Ascending aorta (tissue), 2 donors: ENCODE results near the gene MGLL. TPM values are rescaled to one million over a fixed set of nuclear protein-coding genes. Genes with fewer than 3 reads are reported as not detected.

Experiments
- DNase-seq, 2 donors: peaks; one replicate each; pipeline ENCODE4 v3.0.0-alpha.2; 2019; ENCODE audit warnings: low spot score in 2 of 2
- H3K27ac ChIP-seq, 2 donors: fragments of 200-600 bp; sonication (generic); one replicate each; pipeline ENCODE4 v1.5.1; 2016 to 2017; ENCODE audit warnings: mild to moderate bottlenecking in 1 of 2
- H3K27me3 ChIP-seq: fragments of 200-600 bp; sonication (generic); one replicate; pipeline ENCODE4 v1.5.1; 2017
- H3K36me3 ChIP-seq, 2 donors: fragments of 200-600 bp; sonication (generic); one replicate each; pipeline ENCODE4 v1.5.1; 2016
- H3K4me1 ChIP-seq, 2 donors: fragments of 200-600 bp; sonication (generic); one replicate each; pipeline ENCODE4 v1.5.1; 2016 to 2017; ENCODE audit warnings: mild to moderate bottlenecking in 1 of 2
- H3K4me3 ChIP-seq, 2 donors: fragments of 200-600 bp; sonication (generic); one replicate each; pipeline ENCODE4 v1.5.1; 2016 to 2017; ENCODE audit warnings: mild to moderate bottlenecking in 1 of 2
- H3K9me3 ChIP-seq, 2 donors: fragments of 200-600 bp; sonication (generic); one replicate each; pipeline ENCODE4 v1.5.1; 2016
- CTCF ChIP-seq, 3 experiments: fragments of 200-600 bp in 2 of 3; fragments of 450-650 bp in 1 of 3; sonication (generic) in 2 of 3; IDR thresholded peaks; one replicate each; pipeline ENCODE4 v1.5.1; 2016 to 2019; ENCODE audit warnings: antibody characterized with exemption in 3 of 3, mild to moderate bottlenecking in 1 of 3, moderate library complexity in 1 of 3
- intact Hi-C: fragments of 100-400 bp; cut with DNase I; formaldehyde crosslinking; loops from one replicate; pipeline ENCODE4 v1.15.1; 2023
- total RNA-seq: library from RNA; depleted of rRNA; stranded (reverse); fragments of >200 nt; gene quantifications from one replicate; pipeline ENCODE4 v1.1.0, GENCODE V29; 2016

The MGLL gene
- total RNA-seq, 1 donor from 2014 or later: 101 TPM

GRCh38 chr3:127674790-127675189, 147.5 kb downstream of the MGLL start:
- Histone ChIP-seq H3K27ac (no peak overlapping the region), H3K4me3 (no peak overlapping the region), H3K9me3 (no peaks in the 10 kb centered on the region), H3K4me1 (peaks cover 13 to 16% of the 10 kb centered on the region in 2 donors), H3K36me3 (peaks cover 32 to 42% of the 10 kb centered on the region in 2 donors), H3K27me3 (no peaks in the 10 kb centered on the region)
- intact Hi-C loops: loop anchor here (5.0 kb wide), 2 partner anchors 77 to 378 kb away; partner anchors contain the start of genes MCM2 and SEC61A1
- DNase-seq: no peak
- TF ChIP-seq CTCF (IDR thresholded peaks at IDR 0.05): no peak

GRCh38 chr3:127674101-127674721, 148.1 kb downstream of the MGLL start:
- no peak for DNase-seq
- H3K4me1 ChIP-seq: peaks cover 13 to 16% of the 10 kb centered on the region in 2 donors
- peak overlapping the region; percentile 78 to 96 for H3K27ac ChIP-seq
- peaks cover 28 to 38% of the 10 kb centered on the region in 2 donors for H3K36me3 ChIP-seq
- TF ChIP-seq CTCF (IDR thresholded peaks at IDR 0.05): no peak
- H3K9me3 ChIP-seq: no peaks in the 10 kb centered on the region
- no peaks in the 10 kb centered on the region for H3K27me3 ChIP-seq
- intact Hi-C loops: loop anchor here (5.0 kb wide), 2 partner anchors 77 to 378 kb away; partner anchors contain the start of genes MCM2 and SEC61A1
- H3K4me3 ChIP-seq: peak overlapping the region; percentile 89 to 90

GRCh38 chr3:127673191-127674100, 148.9 kb downstream of the MGLL start:
- no peaks in the 10 kb centered on the region for H3K27me3 ChIP-seq
- peaks cover 28 to 31% of the 10 kb centered on the region in 2 donors for H3K36me3 ChIP-seq
- DNase-seq: peak; percentile 12 to 80
- peaks cover 13 to 16% of the 10 kb centered on the region in 2 donors for H3K4me1 ChIP-seq
- H3K4me3 ChIP-seq: peak overlapping the region; percentile 89 to 90
- no peak for TF ChIP-seq CTCF (IDR thresholded peaks at IDR 0.05)
- peak overlapping the region; percentile 78 to 96 for H3K27ac ChIP-seq
- intact Hi-C loops: loop anchor here (2.0 to 5.0 kb wide), 3 partner anchors 17 to 379 kb away; partner anchors contain the start of genes MCM2 and SEC61A1
- H3K9me3 ChIP-seq: no peaks in the 10 kb centered on the region

- intact Hi-C loops: loop anchor here (1.0 to 5.0 kb wide), 4 partner anchors 18 to 380 kb away; partner anchors contain the start of genes MCM2, MGLL and SEC61A1
- Histone ChIP-seq H3K27me3 (no peaks in the 10 kb centered on the region), H3K9me3 (no peaks in the 10 kb centered on the region), H3K36me3 (peaks cover 23% of the 10 kb centered on the region in 2 donors), H3K27ac (peak within 1 kb of the TSS; percentile 96), H3K4me3 (peak within 1 kb of the TSS; percentile 89 to 90), H3K4me1 (peaks cover 13 to 16% of the 10 kb centered on the region in 2 donors)
- TF ChIP-seq CTCF (IDR thresholded peaks at IDR 0.05): no peak
- DNase-seq: peak in 1 of 2 donors; percentile 89
Observed at GRCh38 chr3:127672429-127673190, 149.7 kb downstream of the MGLL start, which contains the start of gene ABTB1. Gene ABTB1 (plus strand): TSS chr3:127672952. CDS start chr3:127673026, 74 bp downstream.
